ENCODE results near the gene IKZF2.

IKZF2 gene

DNA sequence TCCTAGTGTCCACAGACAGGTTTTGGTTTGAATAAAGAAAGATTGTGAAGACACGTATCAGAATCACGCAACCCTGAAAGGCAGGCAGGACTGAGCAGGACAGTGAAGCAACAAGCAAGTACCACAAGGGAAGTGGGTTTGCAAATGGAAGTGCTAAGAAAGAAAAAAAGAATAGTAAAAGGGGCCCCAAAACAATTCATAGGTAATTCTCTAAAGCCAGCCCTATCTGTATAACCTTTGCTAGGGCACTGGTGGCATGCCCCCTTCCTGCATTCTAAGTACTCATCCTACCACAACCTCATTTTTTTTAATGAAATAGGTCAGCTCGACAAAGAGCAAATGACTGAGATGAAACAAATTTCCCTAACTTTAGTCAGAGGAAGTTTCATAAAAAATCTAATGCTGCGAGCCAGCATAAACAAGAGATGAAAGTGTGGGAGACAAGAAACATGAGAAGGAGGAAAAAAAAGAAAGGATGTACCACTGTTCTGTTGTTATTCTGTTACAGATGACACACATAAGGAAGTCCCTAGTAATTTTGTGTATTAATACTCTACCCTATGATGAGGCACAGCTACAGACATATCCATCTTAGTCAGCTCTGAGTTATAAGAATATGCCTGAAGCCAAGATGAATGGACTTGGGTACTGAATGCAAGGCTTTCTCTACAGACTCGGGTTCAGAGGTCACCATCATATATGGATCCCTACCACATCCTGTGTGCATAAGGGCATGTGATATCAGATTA lies 32.2 kb downstream of the IKZF2 start:
- TF ChIP-seq, protein P1, sequence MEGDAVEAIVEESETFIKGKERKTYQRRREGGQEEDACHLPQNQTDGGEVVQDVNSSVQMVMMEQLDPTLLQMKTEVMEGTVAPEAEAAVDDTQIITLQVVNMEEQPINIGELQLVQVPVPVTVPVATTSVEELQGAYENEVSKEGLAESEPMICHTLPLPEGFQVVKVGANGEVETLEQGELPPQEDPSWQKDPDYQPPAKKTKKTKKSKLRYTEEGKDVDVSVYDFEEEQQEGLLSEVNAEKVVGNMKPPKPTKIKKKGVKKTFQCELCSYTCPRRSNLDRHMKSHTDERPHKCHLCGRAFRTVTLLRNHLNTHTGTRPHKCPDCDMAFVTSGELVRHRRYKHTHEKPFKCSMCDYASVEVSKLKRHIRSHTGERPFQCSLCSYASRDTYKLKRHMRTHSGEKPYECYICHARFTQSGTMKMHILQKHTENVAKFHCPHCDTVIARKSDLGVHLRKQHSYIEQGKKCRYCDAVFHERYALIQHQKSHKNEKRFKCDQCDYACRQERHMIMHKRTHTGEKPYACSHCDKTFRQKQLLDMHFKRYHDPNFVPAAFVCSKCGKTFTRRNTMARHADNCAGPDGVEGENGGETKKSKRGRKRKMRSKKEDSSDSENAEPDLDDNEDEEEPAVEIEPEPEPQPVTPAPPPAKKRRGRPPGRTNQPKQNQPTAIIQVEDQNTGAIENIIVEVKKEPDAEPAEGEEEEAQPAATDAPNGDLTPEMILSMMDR (conservative IDR thresholded peaks at IDR 0.05; ENCODE audit: low read length) = no peak
- peak; percentile 62 for DNase-seq (ENCODE audit: low read depth)
- no peak overlapping the region for H3K4me3 ChIP-seq (ENCODE audit: low read length)

DNA sequence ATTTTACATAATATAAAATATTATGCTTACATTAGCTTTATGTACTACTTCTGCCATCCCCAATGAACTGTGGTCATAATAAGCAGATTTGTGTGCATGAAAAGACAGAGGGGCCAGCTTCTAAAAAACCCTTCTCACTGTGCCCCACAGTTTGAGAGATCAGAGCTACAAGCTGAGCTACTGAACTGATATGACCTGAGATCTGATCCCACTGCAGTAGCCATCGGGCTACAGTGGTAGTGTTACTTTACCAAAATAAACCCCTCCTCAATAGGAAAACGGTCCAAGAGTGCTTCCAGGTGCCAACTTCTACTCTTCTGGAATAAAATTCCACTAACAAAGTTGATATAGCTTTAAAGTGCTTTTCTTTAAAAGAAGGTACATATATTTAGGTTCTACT lies 43.1 kb downstream of the IKZF2 start:
- TF ChIP-seq, protein P1 (conservative IDR thresholded peaks at IDR 0.05; ENCODE audit: low read length) = no peak
- H3K4me3 ChIP-seq (ENCODE audit: low read length) = no peak overlapping the region
- no peak for DNase-seq (ENCODE audit: low read depth)

DNA sequence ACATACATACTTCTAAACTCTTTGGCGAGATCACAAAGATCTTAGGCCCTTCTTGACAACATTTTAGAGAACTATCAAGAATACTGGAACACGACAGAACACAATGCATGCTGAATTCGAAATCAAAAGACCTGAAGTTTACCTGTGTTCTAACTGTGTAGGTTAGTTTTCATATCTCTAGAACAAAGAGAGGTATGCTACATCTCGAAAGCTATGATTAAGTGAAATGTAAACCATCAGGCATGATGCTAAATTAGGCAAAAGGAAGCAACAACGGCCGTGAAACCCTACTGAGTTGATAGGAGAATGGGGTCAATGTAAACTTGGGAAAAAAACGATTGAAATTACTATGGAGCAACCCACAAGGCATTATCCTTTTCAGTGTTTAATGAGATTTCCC lies 43.7 kb downstream of the IKZF2 start:
- TF ChIP-seq, protein P1 (conservative IDR thresholded peaks at IDR 0.05; ENCODE audit: low read length) = no peak
- DNase-seq (ENCODE audit: low read depth) = no peak
- no peak overlapping the region for H3K4me3 ChIP-seq (ENCODE audit: low read length)

DNA sequence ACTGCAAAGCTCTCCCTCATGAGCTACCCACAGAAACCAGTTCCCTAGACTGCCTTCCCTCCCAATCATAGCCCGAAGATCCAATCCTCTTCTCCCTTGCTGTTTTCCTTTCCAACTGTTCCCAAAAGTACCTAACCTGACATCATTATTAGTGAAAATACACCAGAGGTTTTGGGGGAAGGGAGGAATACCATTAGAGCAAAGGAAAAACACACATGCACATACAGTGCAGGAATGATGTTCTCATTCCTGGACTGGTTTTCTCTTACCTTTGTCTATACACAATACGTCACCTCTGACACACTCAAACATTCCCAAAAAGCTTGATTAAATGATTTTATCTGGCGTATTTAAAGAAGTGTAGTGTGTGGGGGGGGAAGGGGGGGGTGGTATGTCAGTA lies 46.2 kb downstream of the IKZF2 start:
- no peak overlapping the region for H3K4me3 ChIP-seq (ENCODE audit: low read length)
- TF ChIP-seq, protein P1 (conservative IDR thresholded peaks at IDR 0.05; ENCODE audit: low read length) = no peak
- no peak for DNase-seq (ENCODE audit: low read depth)

DNA sequence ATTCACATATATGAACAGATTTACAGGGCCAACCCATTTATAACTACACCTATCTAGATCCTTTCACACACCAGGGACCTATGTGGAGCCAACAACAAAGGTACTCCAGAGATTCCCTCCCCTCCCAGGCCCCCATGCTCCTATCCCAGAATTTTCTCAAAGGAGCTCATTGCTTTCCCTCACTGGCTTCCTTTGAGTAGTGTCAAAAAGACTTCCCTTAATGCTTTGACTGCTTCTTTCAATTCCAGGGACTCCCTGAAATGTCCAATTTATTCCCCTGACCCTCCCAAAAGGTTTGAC lies 46.6 kb downstream of the IKZF2 start:
- TF ChIP-seq, protein P1 (conservative IDR thresholded peaks at IDR 0.05; ENCODE audit: low read length) = no peak
- no peak overlapping the region for H3K4me3 ChIP-seq (ENCODE audit: low read length)
- no peak for DNase-seq (ENCODE audit: low read depth)

DNA sequence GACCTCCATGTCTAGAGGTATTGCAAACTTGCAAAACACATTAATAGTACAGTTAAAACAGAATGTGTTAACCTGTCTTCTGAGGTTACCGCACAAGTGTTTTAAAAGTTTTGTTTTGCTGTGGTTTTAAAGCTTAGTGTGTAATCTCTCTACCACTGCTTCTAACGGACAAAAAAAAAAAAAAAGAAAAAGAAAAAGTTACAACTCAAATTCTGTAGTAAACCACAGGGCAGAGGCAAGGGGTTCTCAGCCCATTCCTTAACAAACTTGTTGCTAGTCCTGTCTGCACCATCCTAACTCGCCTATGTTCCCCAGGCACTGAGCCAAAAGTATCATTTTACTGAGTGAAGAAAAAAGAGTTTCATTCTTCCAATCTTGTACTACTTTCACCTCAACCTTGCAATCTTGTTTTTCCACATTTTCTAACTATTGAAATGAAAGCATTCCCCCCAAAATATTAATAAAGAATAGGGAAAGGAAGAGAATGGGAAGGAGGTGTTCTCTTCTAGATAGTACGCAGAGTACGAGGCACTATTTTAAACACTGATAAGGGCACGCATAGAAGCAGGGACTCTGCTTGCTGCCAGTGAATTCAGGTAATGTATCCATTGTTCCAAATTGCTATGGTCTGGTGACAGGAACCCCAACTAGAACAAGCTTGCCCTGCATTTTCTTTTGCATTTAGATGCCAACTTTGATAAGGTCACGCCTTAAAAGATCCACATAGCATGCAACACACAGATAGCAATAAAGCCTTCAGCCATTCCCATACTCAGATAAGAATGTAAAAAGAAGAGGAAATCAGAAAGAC lies 47.1 kb downstream of the IKZF2 start:
- peak; percentile 18 for DNase-seq (ENCODE audit: low read depth)
- TF ChIP-seq, protein P1 (conservative IDR thresholded peaks at IDR 0.05; ENCODE audit: low read length) = no peak
- H3K4me3 ChIP-seq (ENCODE audit: low read length) = no peak overlapping the region

Data from AG10803 (cell line).